Mucosa of rectum (tissue), 2 donors: ENCODE data around the gene CACTIN.

Experiments
- H3K27ac ChIP-seq, 2 donors: one replicate each; pipeline ENCODE4 v1.7.0; 2013; ENCODE audit warnings: inconsistent platforms in 2 of 2, low read depth in 2 of 2, low read length in 2 of 2
- H3K27me3 ChIP-seq, 2 donors: one replicate each; pipeline ENCODE4 v1.7.0; 2013; ENCODE audit warnings: low read length in 2 of 2; ENCODE audit not compliant: control insufficient read depth in 2 of 2, insufficient read depth in 2 of 2
- H3K36me3 ChIP-seq, 2 donors: one replicate each; pipeline ENCODE4 v1.7.0; 2013; ENCODE audit warnings: low read length in 2 of 2; ENCODE audit not compliant: control insufficient read depth in 2 of 2, insufficient read depth in 2 of 2
- H3K4me1 ChIP-seq, 2 donors: one replicate each; pipeline ENCODE4 v1.7.0; 2013; ENCODE audit warnings: low read length in 2 of 2, mild to moderate bottlenecking in 1 of 2; ENCODE audit not compliant: control insufficient read depth in 2 of 2, insufficient read depth in 2 of 2
- H3K4me3 ChIP-seq, 2 donors: one replicate each; pipeline ENCODE4 v1.7.0; 2013; ENCODE audit warnings: low read length in 2 of 2
- H3K9ac ChIP-seq, 2 donors: one replicate each; pipeline ENCODE4 v1.7.0; 2013; ENCODE audit warnings: low read length in 2 of 2, low read depth in 1 of 2, mild to moderate bottlenecking in 1 of 2
- H3K9me3 ChIP-seq, 2 donors: one replicate each; pipeline ENCODE4 v1.7.0; 2013; ENCODE audit warnings: low read length in 2 of 2; ENCODE audit not compliant: control insufficient read depth in 2 of 2
- donor health status: healthy.
- donor health status: Normal muscosa, but diverticular disease.

CACTIN gene

DNA sequence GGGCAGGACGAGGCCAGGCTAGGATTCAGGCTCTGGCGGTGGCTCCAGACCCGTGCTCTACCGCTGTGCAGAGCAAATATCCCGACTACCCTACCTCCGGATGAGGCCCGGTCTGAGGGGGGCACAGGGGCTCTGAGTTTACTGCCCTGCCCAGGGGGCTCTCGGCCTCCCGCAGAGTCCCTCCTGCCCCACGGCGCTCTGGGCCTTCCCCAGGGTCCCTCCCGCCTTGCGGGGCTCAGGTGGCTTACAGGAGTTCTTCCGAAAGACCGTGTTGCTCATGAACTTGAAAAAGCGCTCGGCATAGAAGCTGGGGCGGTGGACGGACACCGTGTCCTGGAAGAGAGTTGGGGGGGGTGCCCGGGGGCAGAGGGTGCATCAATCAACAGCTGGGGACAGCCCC is 19.1 kb upstream of the CACTIN start:
- H3K9me3 ChIP-seq: no peaks in the 10 kb centered on the region
- peaks cover 0 to 15% of the 10 kb centered on the region in 2 donors for H3K36me3 ChIP-seq
- no peaks in the 10 kb centered on the region for H3K4me1 ChIP-seq
- H3K27me3 ChIP-seq: no peaks in the 10 kb centered on the region
- no peak overlapping the region for H3K9ac ChIP-seq
- no peak overlapping the region for H3K4me3 ChIP-seq
- H3K27ac ChIP-seq: no peak overlapping the region

DNA sequence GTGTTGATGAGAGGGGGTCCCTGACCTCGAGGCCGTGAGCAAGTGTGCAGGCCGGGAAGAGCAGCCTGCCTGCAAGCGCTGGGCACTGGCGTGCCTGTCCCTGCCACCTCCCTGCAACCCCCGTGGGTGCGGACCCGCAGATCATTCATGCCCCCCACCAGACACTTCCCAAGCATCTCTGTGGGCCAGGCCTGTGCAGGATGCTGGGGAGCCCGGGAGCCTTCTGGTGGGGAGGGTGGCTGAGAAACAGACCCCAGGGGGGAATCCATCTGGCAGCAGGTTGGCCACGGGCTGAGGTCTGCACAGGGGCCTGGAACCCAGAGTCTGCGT is 18.4 kb upstream of the CACTIN start:
- H3K4me1 ChIP-seq: no peaks in the 10 kb centered on the region
- H3K9me3 ChIP-seq: no peaks in the 10 kb centered on the region
- H3K9ac ChIP-seq: no peak overlapping the region
- no peaks in the 10 kb centered on the region for H3K27me3 ChIP-seq
- H3K36me3 ChIP-seq: peaks cover 0 to 15% of the 10 kb centered on the region in 2 donors
- H3K4me3 ChIP-seq: no peak overlapping the region
- H3K27ac ChIP-seq: no peak overlapping the region

DNA sequence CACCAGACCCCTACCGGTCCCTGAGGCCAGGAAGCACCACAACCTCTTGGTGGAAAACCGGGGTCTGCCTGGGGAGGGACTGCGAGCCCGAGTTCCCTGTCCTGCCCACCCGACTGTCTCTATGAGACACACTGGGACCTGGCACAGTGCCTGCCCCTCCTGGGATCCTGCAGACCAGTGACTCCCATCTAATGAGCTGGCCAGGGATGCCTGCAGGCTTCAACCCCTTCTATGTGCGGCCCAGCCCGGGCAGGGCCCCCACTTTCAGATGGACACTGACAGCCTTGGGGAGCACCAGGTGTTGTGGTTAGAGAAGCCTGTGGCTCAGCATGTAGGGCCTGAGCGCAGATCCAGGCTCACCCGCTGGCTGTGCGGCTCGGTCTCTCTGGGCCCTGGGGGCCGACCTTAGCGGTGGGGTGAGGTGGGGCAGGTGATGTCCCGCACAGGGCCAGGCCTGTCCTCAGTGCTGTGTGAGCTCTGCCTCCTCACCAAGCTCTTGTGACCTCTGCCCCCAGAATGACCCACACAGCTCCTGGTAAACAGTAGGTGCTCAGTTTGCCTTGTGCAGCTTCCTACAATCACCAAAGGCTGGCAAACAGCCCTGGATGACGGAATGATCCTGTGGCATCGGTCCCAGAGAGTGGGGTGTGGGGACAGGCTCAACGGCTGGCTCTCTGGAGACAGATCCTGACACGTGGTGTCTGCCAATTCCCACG is 17.9 kb upstream of the CACTIN start:
- no peak overlapping the region for H3K27ac ChIP-seq

DNA sequence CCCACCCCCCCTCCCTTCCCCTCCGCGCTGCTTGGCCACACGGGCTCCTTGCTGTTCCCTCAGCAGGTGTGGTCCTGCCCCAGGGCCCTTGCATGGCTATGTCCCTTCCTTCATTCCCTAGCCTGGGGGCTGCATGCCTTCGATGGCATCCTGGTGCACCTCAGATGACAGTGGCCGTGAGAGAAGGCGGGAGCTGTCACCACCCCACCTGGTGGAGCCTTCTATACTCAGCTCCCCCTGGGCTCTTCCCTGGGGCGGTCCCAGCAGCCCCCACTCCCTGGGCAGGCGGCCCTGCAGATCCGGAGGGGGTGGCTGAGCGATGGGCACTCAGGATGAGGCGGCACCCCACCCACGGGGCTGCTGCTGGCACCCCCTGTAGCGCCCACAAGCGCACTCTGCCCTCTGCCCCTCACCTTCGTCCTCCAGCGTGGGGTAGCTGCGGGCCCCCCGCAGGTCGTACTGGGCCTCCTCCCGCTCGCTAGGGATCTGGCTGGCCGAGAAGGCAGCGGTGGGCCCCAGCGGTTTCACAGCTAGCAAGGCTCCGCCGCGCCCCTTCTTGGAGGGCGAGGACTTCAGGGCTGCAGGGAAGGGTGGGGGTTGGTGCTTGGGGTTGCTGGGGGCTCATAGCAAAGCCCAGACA is 17.2 kb upstream of the CACTIN start:
- Histone ChIP-seq H3K9me3 (no peaks in the 10 kb centered on the region), H3K4me1 (no peaks in the 10 kb centered on the region), H3K36me3 (peaks cover 2 to 21% of the 10 kb centered on the region in 2 donors), H3K4me3 (no peak overlapping the region), H3K27me3 (no peaks in the 10 kb centered on the region), H3K27ac (no peak overlapping the region), H3K9ac (no peak overlapping the region)

More for the DNA sequence above, 17.9 kb upstream of the CACTIN start:
- Histone ChIP-seq H3K27me3 (no peaks in the 10 kb centered on the region), H3K4me3 (no peak overlapping the region), H3K4me1 (no peaks in the 10 kb centered on the region), H3K9me3 (no peaks in the 10 kb centered on the region), H3K36me3 (peaks cover 2 to 19% of the 10 kb centered on the region in 2 donors), H3K9ac (no peak overlapping the region)

DNA sequence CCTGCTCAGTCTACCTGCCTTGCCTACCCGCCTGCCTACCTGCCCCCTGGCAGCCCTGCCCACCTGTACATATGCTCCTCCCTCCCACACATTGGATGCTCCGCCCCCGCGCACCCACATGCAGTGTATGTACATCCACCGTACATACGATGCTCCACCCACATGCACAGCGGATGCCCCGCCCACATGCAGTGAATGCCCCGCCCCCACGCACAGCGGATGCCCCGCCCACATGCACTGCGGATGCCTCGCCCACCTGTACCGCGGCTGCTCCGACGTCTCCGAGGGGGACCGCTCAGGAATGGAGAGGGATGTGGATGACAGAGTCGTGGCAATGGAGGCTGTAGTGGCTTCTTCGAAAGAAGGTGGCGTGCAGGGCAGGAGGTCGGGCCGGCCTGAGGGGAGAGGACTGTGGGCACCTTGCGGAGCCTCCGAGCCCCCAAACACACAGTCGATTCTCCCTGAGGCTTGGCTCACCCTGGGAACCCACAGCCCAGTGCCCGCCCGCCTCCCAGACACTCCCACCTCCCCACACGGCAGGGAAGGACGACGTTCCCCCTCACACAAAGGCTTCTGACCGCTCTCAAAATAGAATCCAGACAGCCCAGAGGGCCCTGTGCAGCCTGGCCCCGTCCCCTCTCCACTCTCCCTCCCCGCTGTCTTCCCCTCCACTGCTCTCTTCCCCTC is 16.5 kb upstream of the CACTIN start:
- H3K36me3 ChIP-seq: peaks cover 2 to 24% of the 10 kb centered on the region in 2 donors

DNA sequence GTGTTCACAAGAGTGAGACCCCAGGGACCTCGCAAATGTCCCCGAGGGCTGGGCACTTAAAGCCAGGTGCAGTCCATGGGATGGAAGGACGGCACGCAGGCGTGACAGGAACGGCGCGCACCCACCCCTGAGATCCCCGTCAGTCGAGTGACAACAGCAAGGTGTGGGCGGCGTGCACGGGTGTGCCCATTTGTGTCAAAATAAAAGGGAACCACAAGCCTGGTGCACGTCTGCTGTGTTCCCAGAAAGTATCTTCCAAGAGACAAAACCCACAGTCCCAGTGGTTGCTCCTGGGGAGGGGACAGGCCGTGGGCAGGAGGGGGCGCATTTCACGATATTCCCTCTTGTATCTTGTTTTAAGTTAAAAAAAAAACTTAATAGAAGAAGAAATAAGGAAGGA is 15.7 kb upstream of the CACTIN start:
- Histone ChIP-seq H3K9me3 (no peaks in the 10 kb centered on the region), H3K27me3 (no peaks in the 10 kb centered on the region), H3K4me3 (no peak overlapping the region), H3K27ac (no peak overlapping the region), H3K36me3 (peaks cover 2 to 23% of the 10 kb centered on the region in 2 donors), H3K9ac (no peak overlapping the region), H3K4me1 (no peaks in the 10 kb centered on the region)

More for the DNA sequence above, 16.5 kb upstream of the CACTIN start:
- Histone ChIP-seq H3K27ac (no peak overlapping the region), H3K4me1 (no peaks in the 10 kb centered on the region), H3K9ac (no peak overlapping the region), H3K4me3 (no peak overlapping the region), H3K9me3 (no peaks in the 10 kb centered on the region), H3K27me3 (no peaks in the 10 kb centered on the region)

DNA sequence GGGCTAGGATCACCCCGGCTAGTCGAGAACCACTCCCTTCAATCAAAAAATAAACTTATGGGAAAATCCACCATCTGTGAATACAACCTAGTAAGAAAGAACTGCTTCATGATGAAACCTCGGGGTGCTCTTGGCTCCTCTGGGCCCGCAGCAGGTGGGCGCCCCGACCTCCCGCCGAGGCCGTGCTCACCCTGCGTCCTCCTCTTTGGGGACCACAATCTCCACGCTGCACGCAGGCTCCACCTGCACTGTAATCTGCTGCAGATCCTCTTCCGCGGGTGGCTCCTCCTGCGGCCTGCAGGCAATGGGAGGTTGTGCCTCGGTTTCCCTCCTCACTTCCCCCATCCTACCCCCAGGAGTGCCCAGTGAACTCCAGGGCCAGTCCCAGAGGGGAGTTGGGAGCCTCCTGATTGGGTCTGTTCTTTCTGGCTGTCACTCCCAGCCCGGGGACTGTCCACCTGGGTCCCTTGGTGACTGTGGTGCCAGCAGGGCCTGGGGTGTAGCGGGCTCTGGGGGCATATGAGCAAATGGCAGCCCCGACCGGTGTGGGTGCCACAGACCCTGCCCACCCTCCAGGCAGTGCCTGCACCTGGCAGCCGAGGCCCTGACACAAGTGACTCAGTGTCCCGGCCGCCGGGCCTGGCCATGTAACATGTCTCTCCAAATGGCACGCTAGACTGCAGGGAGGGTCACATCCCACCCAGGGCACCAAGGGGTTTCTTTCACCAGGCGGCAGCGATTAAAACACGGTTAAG is 15.1 kb upstream of the CACTIN start:
- H3K4me1 ChIP-seq: no peaks in the 10 kb centered on the region
- no peak overlapping the region for H3K9ac ChIP-seq
- no peak overlapping the region for H3K27ac ChIP-seq
- H3K9me3 ChIP-seq: no peaks in the 10 kb centered on the region
- no peaks in the 10 kb centered on the region for H3K27me3 ChIP-seq
- no peak overlapping the region for H3K4me3 ChIP-seq
- H3K36me3 ChIP-seq: peaks cover 2 to 23% of the 10 kb centered on the region in 2 donors

DNA sequence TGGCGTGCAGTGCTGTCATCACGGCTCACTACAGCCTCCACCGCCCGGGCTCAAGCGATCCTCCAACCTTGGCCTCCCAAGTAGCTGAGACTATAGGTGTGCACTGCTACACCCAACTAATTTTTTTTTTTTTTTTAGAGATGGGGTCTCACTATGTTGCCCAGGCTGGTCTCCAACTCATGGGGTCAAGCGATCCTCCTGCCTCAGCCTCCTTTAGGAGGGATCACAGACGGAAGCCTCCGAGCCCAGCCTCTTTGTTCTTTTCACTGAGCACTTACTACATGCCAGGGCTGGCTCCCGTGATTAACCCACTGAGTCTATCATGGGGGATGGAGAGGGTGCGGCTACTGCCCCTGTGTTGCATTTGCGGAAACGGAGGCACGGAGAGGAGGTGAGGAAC is 12.9 kb upstream of the CACTIN start:
- no peaks in the 10 kb centered on the region for H3K27me3 ChIP-seq
- peaks cover 2 to 15% of the 10 kb centered on the region in 2 donors for H3K36me3 ChIP-seq
- no peak overlapping the region for H3K27ac ChIP-seq
- H3K9ac ChIP-seq: no peak overlapping the region
- no peaks in the 10 kb centered on the region for H3K9me3 ChIP-seq
- H3K4me1 ChIP-seq: no peaks in the 10 kb centered on the region
- H3K4me3 ChIP-seq: no peak overlapping the region

DNA sequence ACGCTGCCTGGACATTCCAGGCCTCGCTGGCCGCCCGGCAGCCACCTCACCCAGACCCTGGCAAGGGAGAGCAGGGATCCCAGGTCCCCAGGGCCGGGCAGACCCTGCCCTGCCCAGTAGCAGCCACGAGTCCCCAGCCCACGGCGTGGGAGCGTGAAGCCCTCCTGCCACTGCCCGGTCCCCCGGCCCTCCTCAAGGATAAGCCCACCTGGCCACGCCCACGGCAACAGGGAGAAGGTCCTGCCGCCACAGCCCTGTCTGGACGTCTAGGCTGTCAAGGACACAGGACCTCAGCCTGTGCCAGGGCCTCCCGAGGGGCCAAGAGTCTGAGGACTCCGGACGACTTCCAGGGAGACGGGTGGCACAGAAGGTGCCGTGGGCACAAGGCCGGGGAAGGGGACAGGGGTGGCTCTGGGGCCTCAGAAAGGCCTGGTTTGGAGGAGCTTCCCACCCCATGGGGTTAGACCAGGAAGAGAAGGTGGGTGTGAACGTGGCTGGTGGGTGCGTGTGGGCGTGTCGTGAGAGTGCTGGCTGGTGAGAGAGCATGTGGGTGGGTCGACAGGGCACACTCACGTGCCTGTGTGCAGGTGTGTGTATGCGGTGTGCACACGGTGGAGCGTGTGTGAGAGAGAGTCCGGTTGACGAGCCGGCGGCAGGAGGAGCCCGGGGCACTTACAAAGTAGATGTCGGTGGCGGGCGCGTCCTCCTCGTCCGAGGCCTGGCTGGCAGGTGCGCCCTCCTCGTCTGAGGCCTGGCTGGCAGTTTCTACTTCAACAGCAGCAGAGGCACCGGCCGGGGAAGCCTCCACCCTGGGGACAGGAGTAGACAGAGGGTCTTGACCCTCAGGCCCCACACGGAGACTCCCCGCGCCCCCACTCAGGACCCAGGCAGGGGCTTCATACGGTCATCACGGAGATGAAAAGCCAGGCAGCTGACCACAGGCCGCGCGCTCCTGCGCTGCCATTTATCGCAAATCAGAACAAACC is 11.9 kb upstream of the CACTIN start:
- no peaks in the 10 kb centered on the region for H3K4me1 ChIP-seq

More for the DNA sequence above, 11.9 kb upstream of the CACTIN start:
- Histone ChIP-seq H3K9me3 (no peaks in the 10 kb centered on the region), H3K27ac (no peak overlapping the region), H3K4me3 (no peak overlapping the region), H3K27me3 (no peaks in the 10 kb centered on the region), H3K36me3 (peaks cover 2 to 14% of the 10 kb centered on the region in 2 donors), H3K9ac (no peak overlapping the region)
